ENCODE data around the gene A1BG. TPM values are rescaled to one million over a fixed set of nuclear protein-coding genes. Genes with fewer than 3 reads are reported as not detected.

A1BG gene
- total RNA-seq, 2 experiments from 2014 or later, result 26.9 to 47.2 TPM

GRCh38 chr19:58368561-58369360 is 15.5 kb upstream of the A1BG start:
- intact Hi-C loops (cut with micrococcal nuclease; ENCODE audit: unreplicated experiment), result no loop called here
- POLR2A ChIA-PET, result no interaction called here
- Histone ChIP-seq H3K4me3 (ENCODE audit: low read depth, low read length, poor library complexity, severe bottlenecking) (no peak overlapping the region), H3K27ac (ENCODE audit: low read depth, low read length, poor library complexity, severe bottlenecking) (no peak overlapping the region), H3K4me1 (ENCODE audit: insufficient read depth, low read length, poor library complexity, severe bottlenecking) (peaks cover 12% of the 10 kb centered on the region), H3K9me3 (ENCODE audit: low read length) (no peaks in the 10 kb centered on the region), H3K36me3 (ENCODE audit: insufficient read depth, low read length) (no peaks in the 10 kb centered on the region), H3K4me2 (ENCODE audit: low read length) (no peak overlapping the region), H2AFZ (ENCODE audit: low read length) (no peak overlapping the region), H4K20me1 (ENCODE audit: insufficient read depth, low read length) (no peaks in the 10 kb centered on the region), H3K79me2 (ENCODE audit: insufficient read depth, low read depth, low read length) (no peaks in the 10 kb centered on the region), H3K9me2 (ENCODE audit: insufficient read depth, low read length) (no peaks in the 10 kb centered on the region)
- TF ChIP-seq EZH2phosphoT487 (IDR thresholded peaks at IDR 0.05; ENCODE audit: borderline replicate concordance, low read depth, low read length), result no peak
- no peak for TF ChIP-seq CTCF (conservative IDR thresholded peaks at IDR 0.05; ENCODE audit: low read length)
- CTCF ChIA-PET (ENCODE audit: unreplicated experiment), result no interaction called here
- BruUV-seq (replicated peaks), result no TSS peak
- DNase-seq (ENCODE audit: low spot score), result no peak

- Histone ChIP-seq H3K79me2 (ENCODE audit: insufficient read depth, low read depth, low read length) (no peaks in the 10 kb centered on the region), H3K4me2 (ENCODE audit: low read length) (no peak overlapping the region), H3K9me3 (ENCODE audit: low read length) (no peaks in the 10 kb centered on the region), H3K4me1 (ENCODE audit: insufficient read depth, low read length, poor library complexity, severe bottlenecking) (peaks cover 14% of the 10 kb centered on the region), H3K9me2 (ENCODE audit: insufficient read depth, low read length) (no peaks in the 10 kb centered on the region), H4K20me1 (ENCODE audit: insufficient read depth, low read length) (no peaks in the 10 kb centered on the region), H3K27ac (ENCODE audit: low read depth, low read length, poor library complexity, severe bottlenecking) (no peak overlapping the region), H3K36me3 (ENCODE audit: insufficient read depth, low read length) (no peaks in the 10 kb centered on the region), H3K4me3 (ENCODE audit: low read depth, low read length, poor library complexity, severe bottlenecking) (no peak overlapping the region), H2AFZ (ENCODE audit: low read length) (no peak overlapping the region)
- ChIA-PET CTCF (ENCODE audit: unreplicated experiment) (no interaction called here), POLR2A (no interaction called here)
- DNase-seq (ENCODE audit: low spot score), result no peak
- intact Hi-C loops (cut with micrococcal nuclease; ENCODE audit: unreplicated experiment), result no loop called here
- TF ChIP-seq EZH2phosphoT487 (IDR thresholded peaks at IDR 0.05; ENCODE audit: borderline replicate concordance, low read depth, low read length), result no peak
- no peak for TF ChIP-seq CTCF (conservative IDR thresholded peaks at IDR 0.05; ENCODE audit: low read length)
- no TSS peak for BruUV-seq (replicated peaks)
These were observed 14.6 kb upstream of the A1BG start for GRCh38 chr19:58367698-58368454.

Data from OCI-LY7 (cell line).